Panc1 (cell line): ENCODE data around the gene NTNG2. TPM values are rescaled to one million over a fixed set of nuclear protein-coding genes. Genes with fewer than 3 reads are reported as not detected.

ENCODE experiments used
- ATAC-seq: fragments of 200-7000 bp; cut with Tn5 transposase; 2 replicates; pipeline ENCODE4 v1.9.1; 2020; ENCODE audit warnings: mild to moderate bottlenecking, moderate library complexity
- BruUV-seq: library from RNA; stranded (reverse); fragments of 400-500 nt; replicated peaks from 2 replicates; lab custom pipeline; 2021; lab: Mats Ljungman, UMichigan
- CTCF ChIA-PET: fragments of 300-600 bp; sonication (Branson Sonifier 250); formaldehyde crosslinking; loops from one replicate; lab custom pipeline; 2022; ENCODE audit warnings: antibody characterized with exemption; lab: Charles Lee
- POLR2A ChIA-PET: fragments of 300-600 bp; sonication (Branson Sonifier 250); formaldehyde crosslinking; loops from one replicate; lab custom pipeline; 2022; ENCODE audit warnings: antibody characterized with exemption; lab: Charles Lee
- DNase-seq: peaks from one replicate; pipeline ENCODE4 v3.0.0-alpha.2; 2010; ENCODE audit warnings: low read depth, low spot score
- H3K27ac ChIP-seq: 2 replicates; pipeline ENCODE4 v1.5.1; 2011; ENCODE audit warnings: mild to moderate bottlenecking, low read length, inconsistent platforms
- H3K27me3 ChIP-seq: fragments of 200-500 bp; sonication (Bioruptor generic); 2 replicates; pipeline ENCODE4 v1.6.0; 2014; ENCODE audit warnings: low read length, inconsistent platforms; ENCODE audit not compliant: control insufficient read depth, insufficient read depth
- H3K36me3 ChIP-seq: fragments of 200-500 bp; sonication (Bioruptor generic); 2 replicates; pipeline ENCODE4 v1.5.1; 2014; ENCODE audit warnings: inconsistent platforms, mild to moderate bottlenecking, low read length, moderate library complexity; ENCODE audit not compliant: control insufficient read depth, insufficient read depth
- H3K4me1 ChIP-seq: 2 replicates; pipeline ENCODE4 v1.5.1; 2011; ENCODE audit warnings: inconsistent platforms, mild to moderate bottlenecking, low read length, moderate library complexity; ENCODE audit not compliant: control insufficient read depth, insufficient read depth
- H3K4me3 ChIP-seq, 2 experiments: 2 replicates each; pipeline ENCODE4 v1.5.1; 2011 to 2012; ENCODE audit warnings: low read depth in 2 of 2, low read length in 2 of 2, mild to moderate bottlenecking in 2 of 2, inconsistent platforms in 1 of 2, moderate library complexity in 1 of 2
- H3K9me3 ChIP-seq: fragments of 200-500 bp; sonication (Bioruptor generic); 2 replicates; pipeline ENCODE4 v1.5.1; 2014; ENCODE audit warnings: low read depth, mild to moderate bottlenecking, inconsistent platforms, low read length, moderate library complexity; ENCODE audit not compliant: control insufficient read depth, insufficient read depth
- POLR2AphosphoS5 ChIP-seq: IDR thresholded peaks from 2 replicates; pipeline ENCODE4 v1.6.1; 2012; ENCODE audit warnings: mild to moderate bottlenecking, low read depth, low read length, moderate library complexity
- SIN3A ChIP-seq: IDR thresholded peaks from 2 replicates; pipeline ENCODE4 v1.6.1; 2012; ENCODE audit warnings: low read depth, mild to moderate bottlenecking, low read length, moderate library complexity, borderline replicate concordance; ENCODE audit not compliant: insufficient read depth
- TCF7L2 ChIP-seq: IDR thresholded peaks from 2 replicates; pipeline ENCODE4 v1.6.1; 2011; ENCODE audit warnings: mild to moderate bottlenecking, low read depth, low read length, inconsistent platforms
- in situ Hi-C: cut with HindIII; loops from 2 replicates; pipeline ENCODE4 v1.10.0; 2016; ENCODE audit warnings: low sequenced_read_pairs, low pct_unique_long_range_greater_than_20kb
- intact Hi-C: fragments of 100-400 bp; cut with micrococcal nuclease; formaldehyde crosslinking; loops from one replicate; pipeline ENCODE4 v1.10.0; 2022; ENCODE audit not compliant: unreplicated experiment
- total RNA-seq: library from RNA; stranded (reverse); gene quantifications from one replicate; pipeline ENCODE4 v1.2.1, GENCODE V29; 2021; ENCODE audit not compliant: unreplicated experiment
- TF ChIP-seq, protein P1 (sequence below): fragments of 450-650 bp; IDR thresholded peaks from 2 replicates; pipeline ENCODE4 v1.5.1; 2017; ENCODE audit warnings: mild to moderate bottlenecking
- TF ChIP-seq, protein P2 (sequence below), 2 experiments: IDR thresholded peaks; 2 replicates each; pipeline ENCODE4 v1.6.1; 2011 to 2012; ENCODE audit warnings: low read depth in 2 of 2, control low read depth in 1 of 2, low read length in 1 of 2, mild to moderate bottlenecking in 1 of 2, moderate library complexity in 1 of 2; ENCODE audit not compliant: insufficient read depth in 1 of 2

The NTNG2 gene
- total RNA-seq, 1 experiment from 2014 or later, result 5.1 TPM

DNA sequence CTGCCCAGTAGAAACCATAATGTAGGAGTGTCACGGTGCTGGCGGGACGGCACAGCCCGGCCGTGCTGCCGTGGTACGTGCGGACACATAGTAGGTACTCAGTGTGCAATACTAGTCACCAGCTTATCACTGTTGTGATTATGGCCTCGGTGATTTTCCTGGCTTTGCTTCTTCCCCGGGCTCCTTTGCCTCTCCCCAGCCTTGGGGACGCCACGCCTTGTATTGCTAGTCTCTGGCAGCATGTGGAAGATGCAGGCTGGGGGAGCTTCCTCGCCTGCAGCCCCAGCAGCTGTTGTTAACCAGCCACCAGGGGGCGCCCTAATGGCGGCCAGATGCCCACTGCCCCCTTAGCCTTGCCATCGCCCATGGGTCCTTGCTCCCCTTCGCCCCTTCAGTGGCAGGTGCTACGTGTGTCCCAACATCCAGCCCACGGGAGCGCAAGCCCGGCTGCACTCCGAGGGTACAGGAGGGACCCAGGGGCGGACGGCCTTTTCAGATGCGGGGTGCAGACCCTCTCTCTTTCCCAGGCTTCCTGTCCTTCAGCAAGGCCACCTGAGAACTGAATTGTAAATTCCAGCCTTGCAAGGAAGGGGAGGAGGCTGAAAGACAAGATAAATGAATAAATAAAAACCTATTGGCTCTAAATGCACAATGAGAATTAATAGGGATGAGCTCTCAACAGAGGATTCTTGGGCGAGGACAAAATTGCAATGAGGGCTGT, 8.0 kb downstream of the NTNG2 start:
- intact Hi-C loops, result loop anchor here (5.0 to 10.0 kb wide), 2 partner anchors 67 to 405 kb away; no protein-coding TSS in a partner anchor
- Histone ChIP-seq H3K36me3 (no peaks in the 10 kb centered on the region), H3K4me1 (no peaks in the 10 kb centered on the region), H3K27me3 (no peaks in the 10 kb centered on the region), H3K27ac (no peak overlapping the region), H3K9me3 (no peaks in the 10 kb centered on the region), H3K4me3 (no peak overlapping the region)
- ChIA-PET POLR2A (no interaction called here), CTCF (interaction anchor here (0.6 to 2.5 kb wide), 5 partner anchors 16 to 403 kb away, joined by 3 to 15 read pairs (median 5); no protein-coding TSS in a partner anchor)
- in situ Hi-C loops, result no loop called here
- ATAC-seq (peak; percentile 83), DNase-seq (no peak)
- BruUV-seq, result no TSS peak
- TF ChIP-seq, protein P1, sequence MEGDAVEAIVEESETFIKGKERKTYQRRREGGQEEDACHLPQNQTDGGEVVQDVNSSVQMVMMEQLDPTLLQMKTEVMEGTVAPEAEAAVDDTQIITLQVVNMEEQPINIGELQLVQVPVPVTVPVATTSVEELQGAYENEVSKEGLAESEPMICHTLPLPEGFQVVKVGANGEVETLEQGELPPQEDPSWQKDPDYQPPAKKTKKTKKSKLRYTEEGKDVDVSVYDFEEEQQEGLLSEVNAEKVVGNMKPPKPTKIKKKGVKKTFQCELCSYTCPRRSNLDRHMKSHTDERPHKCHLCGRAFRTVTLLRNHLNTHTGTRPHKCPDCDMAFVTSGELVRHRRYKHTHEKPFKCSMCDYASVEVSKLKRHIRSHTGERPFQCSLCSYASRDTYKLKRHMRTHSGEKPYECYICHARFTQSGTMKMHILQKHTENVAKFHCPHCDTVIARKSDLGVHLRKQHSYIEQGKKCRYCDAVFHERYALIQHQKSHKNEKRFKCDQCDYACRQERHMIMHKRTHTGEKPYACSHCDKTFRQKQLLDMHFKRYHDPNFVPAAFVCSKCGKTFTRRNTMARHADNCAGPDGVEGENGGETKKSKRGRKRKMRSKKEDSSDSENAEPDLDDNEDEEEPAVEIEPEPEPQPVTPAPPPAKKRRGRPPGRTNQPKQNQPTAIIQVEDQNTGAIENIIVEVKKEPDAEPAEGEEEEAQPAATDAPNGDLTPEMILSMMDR, result peak; percentile 91
- TF ChIP-seq SIN3A, result no peak

DNA sequence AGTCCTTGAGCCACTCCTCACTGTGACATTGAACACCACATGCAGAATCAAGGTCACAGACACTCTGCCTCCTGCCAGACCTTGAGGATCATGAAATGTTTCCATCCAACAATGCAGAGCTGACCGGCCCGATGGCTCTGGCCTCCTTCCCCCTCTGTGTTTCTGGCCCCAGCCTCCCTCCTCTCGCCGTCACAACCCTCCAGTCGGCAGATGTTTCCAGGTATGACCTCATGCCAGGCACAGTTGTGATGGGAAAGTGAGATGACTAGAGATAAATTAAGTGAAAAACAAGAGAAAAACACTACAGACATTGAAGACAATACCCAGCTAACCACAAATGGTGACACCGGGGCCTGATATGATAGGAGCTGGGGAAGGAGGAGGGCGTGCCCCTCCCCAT, 9.8 kb downstream of the NTNG2 start:
- in situ Hi-C loops, result no loop called here

More for the DNA sequence above, 9.8 kb downstream of the NTNG2 start:
- ChIA-PET CTCF (interaction anchor here (0.6 to 2.5 kb wide), 3 partner anchors 65 to 305 kb away, joined by 5 to 15 read pairs (median 10); no protein-coding TSS in a partner anchor), POLR2A (no interaction called here)
- Histone ChIP-seq H3K27ac (no peak overlapping the region), H3K27me3 (no peaks in the 10 kb centered on the region), H3K9me3 (no peaks in the 10 kb centered on the region), H3K4me3 (no peak overlapping the region), H3K4me1 (no peaks in the 10 kb centered on the region), H3K36me3 (no peaks in the 10 kb centered on the region)
- intact Hi-C loops, result no loop called here
- no peak for DNase-seq
- no peak for ATAC-seq
- TF ChIP-seq TCF7L2, result no peak
- TF ChIP-seq, protein P2, sequence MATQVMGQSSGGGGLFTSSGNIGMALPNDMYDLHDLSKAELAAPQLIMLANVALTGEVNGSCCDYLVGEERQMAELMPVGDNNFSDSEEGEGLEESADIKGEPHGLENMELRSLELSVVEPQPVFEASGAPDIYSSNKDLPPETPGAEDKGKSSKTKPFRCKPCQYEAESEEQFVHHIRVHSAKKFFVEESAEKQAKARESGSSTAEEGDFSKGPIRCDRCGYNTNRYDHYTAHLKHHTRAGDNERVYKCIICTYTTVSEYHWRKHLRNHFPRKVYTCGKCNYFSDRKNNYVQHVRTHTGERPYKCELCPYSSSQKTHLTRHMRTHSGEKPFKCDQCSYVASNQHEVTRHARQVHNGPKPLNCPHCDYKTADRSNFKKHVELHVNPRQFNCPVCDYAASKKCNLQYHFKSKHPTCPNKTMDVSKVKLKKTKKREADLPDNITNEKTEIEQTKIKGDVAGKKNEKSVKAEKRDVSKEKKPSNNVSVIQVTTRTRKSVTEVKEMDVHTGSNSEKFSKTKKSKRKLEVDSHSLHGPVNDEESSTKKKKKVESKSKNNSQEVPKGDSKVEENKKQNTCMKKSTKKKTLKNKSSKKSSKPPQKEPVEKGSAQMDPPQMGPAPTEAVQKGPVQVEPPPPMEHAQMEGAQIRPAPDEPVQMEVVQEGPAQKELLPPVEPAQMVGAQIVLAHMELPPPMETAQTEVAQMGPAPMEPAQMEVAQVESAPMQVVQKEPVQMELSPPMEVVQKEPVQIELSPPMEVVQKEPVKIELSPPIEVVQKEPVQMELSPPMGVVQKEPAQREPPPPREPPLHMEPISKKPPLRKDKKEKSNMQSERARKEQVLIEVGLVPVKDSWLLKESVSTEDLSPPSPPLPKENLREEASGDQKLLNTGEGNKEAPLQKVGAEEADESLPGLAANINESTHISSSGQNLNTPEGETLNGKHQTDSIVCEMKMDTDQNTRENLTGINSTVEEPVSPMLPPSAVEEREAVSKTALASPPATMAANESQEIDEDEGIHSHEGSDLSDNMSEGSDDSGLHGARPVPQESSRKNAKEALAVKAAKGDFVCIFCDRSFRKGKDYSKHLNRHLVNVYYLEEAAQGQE (IDR thresholded peaks at IDR 0.05; ENCODE audit: insufficient read depth in 1 of 2, low read depth in 2 of 2, low read length in 1 of 2), result no peak
- TF ChIP-seq SIN3A, result no peak
- TF ChIP-seq, protein P1, result no peak
- no peak for TF ChIP-seq POLR2AphosphoS5
- no TSS peak for BruUV-seq
